ENCODE data around the gene SLC35E1. TPM values are rescaled to one million over a fixed set of nuclear protein-coding genes. Genes with fewer than 3 reads are reported as not detected.
A peak's percentile ranks its signal among the peaks of the same experiment; 100 is the strongest.

Gene SLC35E1
- total and polyA plus RNA-seq, 9 donors: 17.6 to 39.7 (median 30.2) TPM

GRCh38 chr19:16607819-16608218 lies 35.6 kb upstream of the SLC35E1 start:
- Histone ChIP-seq H3K27me3 (no peaks in the 10 kb centered on the region), H3K36me3 (no peaks in the 10 kb centered on the region), H3K9me3 (no peaks in the 10 kb centered on the region), H3K27ac (peak overlapping the region in 1 of 2 donors; percentile 52), H3K4me3 (no peak overlapping the region), H3K4me1 (ENCODE audit: insufficient read depth) (peaks cover 10% of the 10 kb centered on the region)
- TF ChIP-seq, protein P1, sequence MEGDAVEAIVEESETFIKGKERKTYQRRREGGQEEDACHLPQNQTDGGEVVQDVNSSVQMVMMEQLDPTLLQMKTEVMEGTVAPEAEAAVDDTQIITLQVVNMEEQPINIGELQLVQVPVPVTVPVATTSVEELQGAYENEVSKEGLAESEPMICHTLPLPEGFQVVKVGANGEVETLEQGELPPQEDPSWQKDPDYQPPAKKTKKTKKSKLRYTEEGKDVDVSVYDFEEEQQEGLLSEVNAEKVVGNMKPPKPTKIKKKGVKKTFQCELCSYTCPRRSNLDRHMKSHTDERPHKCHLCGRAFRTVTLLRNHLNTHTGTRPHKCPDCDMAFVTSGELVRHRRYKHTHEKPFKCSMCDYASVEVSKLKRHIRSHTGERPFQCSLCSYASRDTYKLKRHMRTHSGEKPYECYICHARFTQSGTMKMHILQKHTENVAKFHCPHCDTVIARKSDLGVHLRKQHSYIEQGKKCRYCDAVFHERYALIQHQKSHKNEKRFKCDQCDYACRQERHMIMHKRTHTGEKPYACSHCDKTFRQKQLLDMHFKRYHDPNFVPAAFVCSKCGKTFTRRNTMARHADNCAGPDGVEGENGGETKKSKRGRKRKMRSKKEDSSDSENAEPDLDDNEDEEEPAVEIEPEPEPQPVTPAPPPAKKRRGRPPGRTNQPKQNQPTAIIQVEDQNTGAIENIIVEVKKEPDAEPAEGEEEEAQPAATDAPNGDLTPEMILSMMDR (IDR thresholded peaks at IDR 0.05): no peak
- TF ChIP-seq EP300 (IDR thresholded peaks at IDR 0.05) (no peak), POLR2A (IDR thresholded peaks at IDR 0.05) (no peak)
- WGBS, 3 donors: 80 to 84% (median 84%) methylated on average over 12 of the region's 12 CpGs
- DNase-seq: no peak
- intact Hi-C loops (cut with DNase I): no loop called here

DNA sequence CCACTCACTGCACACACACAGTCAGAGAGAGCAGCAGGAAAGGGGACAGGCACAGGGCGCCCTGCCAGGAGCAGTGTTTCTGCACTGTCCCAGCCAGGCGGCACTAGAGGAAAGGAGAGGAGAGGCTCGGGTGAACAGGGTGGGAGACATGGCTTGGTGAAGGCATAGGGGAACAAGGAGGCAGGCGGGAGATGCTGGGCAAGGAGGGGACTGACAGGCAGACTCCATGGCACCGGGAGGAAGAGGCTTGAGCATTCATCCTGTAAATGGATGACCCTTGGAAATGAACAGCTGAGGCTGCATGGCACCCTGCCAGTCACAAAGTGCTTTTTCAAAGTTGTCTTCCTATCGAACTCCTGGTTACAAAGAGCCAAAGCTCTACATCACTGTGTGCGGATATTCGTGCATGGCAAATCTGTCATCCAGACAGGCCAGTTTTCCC lies 33.4 kb upstream of the SLC35E1 start:
- H3K27me3 ChIP-seq: no peaks in the 10 kb centered on the region
- WGBS, 3 donors: 60 to 64% (median 60%) methylated on average over 8 of the region's 8 CpGs
- TF ChIP-seq POLR2A (IDR thresholded peaks at IDR 0.05) (no peak), EP300 (IDR thresholded peaks at IDR 0.05) (no peak)
- TF ChIP-seq, protein P1 (IDR thresholded peaks at IDR 0.05): no peak
- intact Hi-C loops (cut with DNase I): no loop called here
- H3K4me3 ChIP-seq: no peak overlapping the region
- H3K9me3 ChIP-seq: no peaks in the 10 kb centered on the region
- peaks cover 13% of the 10 kb centered on the region for H3K4me1 ChIP-seq (ENCODE audit: insufficient read depth)
- H3K36me3 ChIP-seq: no peaks in the 10 kb centered on the region
- no peak for DNase-seq
- no peak overlapping the region for H3K27ac ChIP-seq

GRCh38 chr19:16605115-16605514 lies 32.9 kb upstream of the SLC35E1 start:
- H3K27ac ChIP-seq: no peak overlapping the region
- no peaks in the 10 kb centered on the region for H3K36me3 ChIP-seq
- H3K4me1 ChIP-seq (ENCODE audit: insufficient read depth): peaks cover 13% of the 10 kb centered on the region
- WGBS, 3 donors: 83 to 96% (median 91%) methylated on average over 3 of the region's 3 CpGs
- H3K9me3 ChIP-seq: no peaks in the 10 kb centered on the region
- no peak for DNase-seq
- H3K4me3 ChIP-seq: no peak overlapping the region
- TF ChIP-seq POLR2A (IDR thresholded peaks at IDR 0.05) (no peak), EP300 (IDR thresholded peaks at IDR 0.05) (no peak)
- TF ChIP-seq, protein P1 (IDR thresholded peaks at IDR 0.05): no peak
- intact Hi-C loops (cut with DNase I): no loop called here
- no peaks in the 10 kb centered on the region for H3K27me3 ChIP-seq

DNA sequence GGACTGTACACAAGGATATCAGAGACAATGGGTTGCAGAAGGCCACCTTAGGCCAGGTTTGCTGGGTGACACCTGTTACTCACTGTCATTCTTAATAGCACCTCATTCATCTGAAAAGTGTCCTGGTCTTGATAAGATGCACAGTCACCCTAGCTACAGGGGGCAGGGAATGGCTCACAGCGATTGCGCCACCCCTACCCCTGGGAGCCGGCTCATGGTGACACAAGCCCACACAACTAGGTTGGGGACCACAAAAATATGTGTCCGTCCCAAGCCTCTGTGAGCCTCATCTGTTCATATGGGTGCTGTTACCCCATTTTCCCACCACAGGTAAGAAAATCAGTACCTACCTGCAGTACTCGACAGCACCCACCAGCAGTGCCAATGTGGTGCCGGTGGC lies 32.4 kb upstream of the SLC35E1 start:
- TF ChIP-seq POLR2A (IDR thresholded peaks at IDR 0.05) (no peak), EP300 (IDR thresholded peaks at IDR 0.05) (no peak)
- TF ChIP-seq, protein P1 (IDR thresholded peaks at IDR 0.05): no peak
- Histone ChIP-seq H3K27ac (no peak overlapping the region), H3K9me3 (no peaks in the 10 kb centered on the region), H3K4me3 (no peak overlapping the region), H3K36me3 (no peaks in the 10 kb centered on the region), H3K4me1 (ENCODE audit: insufficient read depth) (peaks cover 11% of the 10 kb centered on the region), H3K27me3 (no peaks in the 10 kb centered on the region)
- 96 to 98% (median 97%) methylated on average over 6 of the region's 6 CpGs for WGBS, 3 donors
- intact Hi-C loops (cut with DNase I): no loop called here
- no peak for DNase-seq
